ENCODE data around the gene MANSC1. TPM values are rescaled to one million over a fixed set of nuclear protein-coding genes. Genes with fewer than 3 reads are reported as not detected.

The MANSC1 gene
- polyA plus RNA-seq, 3 donors = 0.24 to 2.3 (median 1.5) TPM

DNA sequence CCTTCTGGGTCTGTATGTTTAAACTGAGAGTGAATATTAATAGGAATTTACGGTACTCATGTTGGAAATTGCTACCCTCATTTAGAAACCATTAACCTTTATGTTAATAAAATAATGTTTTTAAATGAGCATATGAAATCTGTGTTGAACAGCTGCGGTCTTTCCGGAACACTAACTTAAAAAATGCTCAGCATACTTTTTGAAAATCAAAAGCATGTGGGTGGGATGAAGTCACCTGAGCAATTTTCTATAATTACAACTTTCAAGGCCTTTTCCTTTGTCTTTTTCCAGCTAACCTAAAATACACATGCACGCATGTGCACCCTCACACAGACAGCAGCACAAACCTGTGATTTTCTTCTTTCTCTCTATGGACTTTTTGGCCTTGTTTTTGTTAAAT lies 46.7 kb upstream of the MANSC1 start:
- H3K9me3 Mint-ChIP-seq = no peaks in the 10 kb centered on the region
- H3K27me3 Mint-ChIP-seq (ENCODE audit: low read depth in 3 of 3) = no peaks in the 10 kb centered on the region
- H3K4me3 Mint-ChIP-seq = no peak overlapping the region
- H3K27ac Mint-ChIP-seq = no peak overlapping the region
- no peak overlapping the region for H3K27ac ChIP-seq (ENCODE audit: low read depth in 1 of 2, low read length in 2 of 2)
- no CpG with 5 or more reads among the region's 4 CpGs for WGBS (ENCODE audit: insufficient coverage)
- H4K20me1 ChIP-seq (ENCODE audit: insufficient read depth, low read length) = no peaks in the 10 kb centered on the region
- H3K27me3 ChIP-seq (ENCODE audit: control insufficient read depth in 2 of 2, insufficient read depth in 2 of 2, low read length in 2 of 2) = no peaks in the 10 kb centered on the region
- peaks cover 3 to 20% of the 10 kb centered on the region in 2 donors for H3K36me3 Mint-ChIP-seq
- H3K36me3 ChIP-seq (replicated peaks in 1 of 2; ENCODE audit: control insufficient read depth in 1 of 2, insufficient read depth in 2 of 2, low read length in 2 of 2) = no peaks in the 10 kb centered on the region
- peaks cover 5% of the 10 kb centered on the region for H3K4me1 Mint-ChIP-seq
- TF ChIP-seq CTCF (IDR thresholded peaks at IDR 0.05) = no peak
- no peaks in the 10 kb centered on the region for H3K9me3 ChIP-seq (replicated peaks in 1 of 2; ENCODE audit: control insufficient read depth in 1 of 2, insufficient read depth in 1 of 2, low read length in 2 of 2)
- no peak overlapping the region for H3K4me3 ChIP-seq (replicated peaks in 1 of 3; ENCODE audit: low read depth in 2 of 3, low read length in 3 of 3)
- no peaks in the 10 kb centered on the region for H3K4me1 ChIP-seq (ENCODE audit: control insufficient read depth in 1 of 2, insufficient read depth in 2 of 2, low read length in 2 of 2)
- no peak overlapping the region for H3K9ac ChIP-seq (ENCODE audit: insufficient read depth, low read length, poor library complexity, severe bottlenecking)
- H2AFZ ChIP-seq (ENCODE audit: insufficient read depth, low read depth, low read length, poor library complexity, severe bottlenecking) = no peak overlapping the region
- no peak overlapping the region for H3K4me2 ChIP-seq (replicated peaks; ENCODE audit: extremely low read depth, low read length, poor library complexity, severe bottlenecking)
- intact Hi-C loops (cut with micrococcal nuclease) = no loop called here
- DNase-seq = no peak
- no peaks in the 10 kb centered on the region for H3K79me2 ChIP-seq (ENCODE audit: insufficient read depth, low read length)

- no peak for DNase-seq
- H3K36me3 ChIP-seq (replicated peaks in 1 of 2; ENCODE audit: control insufficient read depth in 1 of 2, insufficient read depth in 2 of 2, low read length in 2 of 2) = no peaks in the 10 kb centered on the region
- no peak overlapping the region for H3K4me3 Mint-ChIP-seq
- 100% methylated on average over 2 of the region's 2 CpGs for WGBS (ENCODE audit: insufficient coverage)
- intact Hi-C loops (cut with micrococcal nuclease) = no loop called here
- no peaks in the 10 kb centered on the region for H3K9me3 Mint-ChIP-seq
- no peaks in the 10 kb centered on the region for H3K79me2 ChIP-seq (ENCODE audit: insufficient read depth, low read length)
- H3K27ac Mint-ChIP-seq = no peak overlapping the region
- TF ChIP-seq CTCF (IDR thresholded peaks at IDR 0.05) = no peak
- no peaks in the 10 kb centered on the region for H3K27me3 Mint-ChIP-seq (ENCODE audit: low read depth in 3 of 3)
- no peaks in the 10 kb centered on the region for H4K20me1 ChIP-seq (ENCODE audit: insufficient read depth, low read length)
- H3K27me3 ChIP-seq (ENCODE audit: control insufficient read depth in 2 of 2, insufficient read depth in 2 of 2, low read length in 2 of 2) = no peaks in the 10 kb centered on the region
- H3K27ac ChIP-seq (ENCODE audit: low read depth in 1 of 2, low read length in 2 of 2) = no peak overlapping the region
- no peak overlapping the region for H3K4me3 ChIP-seq (replicated peaks in 1 of 3; ENCODE audit: low read depth in 2 of 3, low read length in 3 of 3)
- no peak overlapping the region for H3K9ac ChIP-seq (ENCODE audit: insufficient read depth, low read length, poor library complexity, severe bottlenecking)
- H3K9me3 ChIP-seq (replicated peaks in 1 of 2; ENCODE audit: control insufficient read depth in 1 of 2, insufficient read depth in 1 of 2, low read length in 2 of 2) = no peaks in the 10 kb centered on the region
- no peak overlapping the region for H2AFZ ChIP-seq (ENCODE audit: insufficient read depth, low read depth, low read length, poor library complexity, severe bottlenecking)
- H3K4me2 ChIP-seq (replicated peaks; ENCODE audit: extremely low read depth, low read length, poor library complexity, severe bottlenecking) = no peak overlapping the region
- H3K4me1 Mint-ChIP-seq = peaks cover 1% of the 10 kb centered on the region
- H3K4me1 ChIP-seq (ENCODE audit: control insufficient read depth in 1 of 2, insufficient read depth in 2 of 2, low read length in 2 of 2) = no peaks in the 10 kb centered on the region
- peaks cover 13 to 24% of the 10 kb centered on the region in 2 donors for H3K36me3 Mint-ChIP-seq
Observed at GRCh38 chr12:12393171-12393570, 43.1 kb upstream of the MANSC1 start.
